ENCODE results near the gene CHCHD6.

CHCHD6 gene

DNA sequence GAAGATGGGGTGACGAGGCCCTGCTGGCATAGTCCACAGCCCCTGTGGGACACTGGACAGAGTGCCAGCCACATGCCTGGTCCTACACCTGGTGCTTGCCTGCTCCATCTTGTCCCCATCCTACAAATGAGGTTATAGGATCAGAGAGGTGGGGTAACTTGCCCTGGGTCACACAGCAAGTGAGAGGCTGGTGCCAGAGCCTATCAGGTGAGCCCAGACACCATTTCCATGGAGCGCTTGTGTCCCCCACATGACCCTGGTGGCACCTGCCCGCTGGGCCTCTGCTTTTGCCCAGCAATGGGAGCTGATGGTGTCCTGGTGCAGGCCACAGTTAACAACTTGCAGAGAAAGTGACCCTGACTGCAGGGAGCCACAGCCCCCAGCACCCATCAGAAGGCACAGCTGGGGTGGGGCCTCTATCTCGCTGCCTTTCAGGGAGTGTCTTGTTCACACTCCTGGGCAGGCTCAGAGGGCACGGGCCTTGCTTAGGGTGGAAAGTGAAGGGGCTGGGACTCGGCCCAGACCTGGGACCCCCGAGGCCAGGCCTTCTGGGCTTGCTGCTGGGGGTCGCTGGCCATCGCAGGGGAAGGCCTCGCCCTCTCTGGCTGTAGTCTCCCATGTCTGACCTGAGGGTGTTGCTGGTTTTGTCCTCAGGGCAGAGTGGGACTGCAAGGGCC lies 286.1 kb downstream of the CHCHD6 start:
- no peak for DNase-seq (ENCODE audit: low spot score)

DNA sequence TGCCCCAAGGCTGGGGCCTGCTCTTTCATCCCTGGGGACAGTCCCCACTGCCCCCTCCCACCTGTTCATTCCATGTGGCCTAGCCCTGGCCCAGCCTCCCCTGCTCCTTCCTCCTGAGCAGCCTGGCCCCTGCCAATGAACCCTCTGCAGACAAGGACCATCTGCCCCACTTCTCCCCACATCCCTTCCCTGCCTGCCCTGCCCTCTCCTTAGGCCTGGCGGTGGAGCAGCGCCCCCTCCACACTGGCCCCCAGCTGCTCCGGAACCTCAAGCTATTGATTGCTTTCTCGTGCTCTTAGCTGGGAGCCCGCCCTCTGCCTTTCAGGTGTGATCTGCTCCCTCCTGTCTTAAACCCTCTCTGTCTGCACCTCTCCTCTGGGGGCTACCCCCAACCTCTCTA lies 286.9 kb downstream of the CHCHD6 start:
- no peak for DNase-seq (ENCODE audit: low spot score)

DNA sequence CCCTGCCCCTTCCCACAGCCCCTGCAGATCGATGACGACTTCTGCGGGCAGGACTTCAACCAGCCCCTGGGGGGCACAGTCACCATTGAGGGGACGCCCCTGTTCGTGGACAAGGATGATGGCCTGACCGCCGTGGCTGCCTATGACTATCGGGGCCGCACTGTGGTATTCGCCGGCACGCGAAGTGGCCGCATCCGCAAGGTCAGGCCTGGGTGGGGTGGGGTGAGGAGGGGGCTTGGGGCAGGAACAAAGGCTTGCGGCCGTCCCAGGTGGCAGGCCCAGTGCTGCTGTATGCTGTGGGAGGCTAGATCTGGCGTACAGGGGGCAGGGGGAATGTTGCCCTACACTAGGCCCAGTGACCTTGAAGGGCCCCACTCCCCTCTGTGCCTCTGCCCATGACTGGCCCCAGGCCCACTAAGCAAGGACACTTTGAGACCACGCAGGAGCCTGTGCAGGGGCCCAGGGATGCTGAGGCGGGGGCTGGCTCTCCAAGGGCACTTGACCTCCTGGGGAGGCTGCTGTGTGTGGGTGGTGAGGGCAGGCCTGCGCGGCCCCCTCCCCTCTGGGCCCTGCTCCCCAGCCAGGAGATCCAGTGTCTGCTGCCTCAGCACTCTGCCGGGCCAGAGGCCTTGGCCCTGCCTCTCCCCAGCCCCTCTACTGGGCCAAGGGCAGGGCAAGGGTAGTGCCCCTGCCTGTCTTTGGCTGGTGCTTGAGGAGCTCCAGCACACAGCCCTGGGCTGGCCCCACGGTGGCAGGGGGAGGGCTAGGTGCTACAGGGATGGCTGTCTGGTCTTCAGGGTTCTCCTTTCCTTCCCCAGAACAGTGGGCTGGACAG lies 287.5 kb downstream of the CHCHD6 start:
- no peak for DNase-seq (ENCODE audit: low spot score)

DNA sequence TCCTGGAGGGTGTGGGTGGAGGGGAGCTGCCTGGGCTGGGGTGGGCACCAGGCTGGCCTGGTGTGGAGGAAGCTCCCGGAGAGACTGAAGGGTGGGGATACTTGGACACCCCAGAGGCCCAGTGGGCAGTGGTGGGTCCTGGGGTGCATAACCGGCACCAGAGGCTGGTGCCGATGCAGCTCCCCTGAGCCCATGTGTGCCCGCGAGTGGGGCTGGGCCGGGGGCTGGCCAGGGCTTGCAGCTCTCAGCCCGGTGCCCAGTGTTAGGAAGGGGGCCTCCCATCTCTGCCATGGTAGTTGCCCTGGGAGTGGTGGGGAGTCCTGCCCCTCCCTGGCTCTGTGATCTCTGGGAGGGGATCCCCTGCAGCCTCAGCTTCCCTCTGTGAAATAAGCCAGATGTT lies 288.2 kb downstream of the CHCHD6 start:
- DNase-seq (ENCODE audit: low spot score) = no peak

DNA sequence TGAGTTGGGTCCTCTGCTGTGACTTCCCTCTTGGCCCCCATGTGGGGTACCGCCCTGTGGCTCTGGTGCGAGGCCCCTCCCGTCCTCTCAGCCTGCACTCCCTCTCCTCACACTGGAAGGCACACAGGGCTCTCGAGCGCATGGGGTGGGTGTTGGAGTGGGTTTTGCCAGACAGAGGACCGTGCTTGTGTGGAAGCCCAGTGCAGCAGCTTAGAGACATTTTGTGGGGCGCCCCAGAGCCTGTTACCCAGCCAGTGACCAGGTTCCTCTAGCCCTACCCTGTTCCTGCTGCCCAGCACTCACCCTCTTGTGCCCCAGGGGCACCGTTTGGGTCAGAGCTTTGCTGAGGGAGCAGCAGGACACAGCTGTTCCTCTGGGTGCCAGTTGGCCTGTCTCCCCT lies 288.7 kb downstream of the CHCHD6 start:
- no peak for DNase-seq (ENCODE audit: low spot score)

DNA sequence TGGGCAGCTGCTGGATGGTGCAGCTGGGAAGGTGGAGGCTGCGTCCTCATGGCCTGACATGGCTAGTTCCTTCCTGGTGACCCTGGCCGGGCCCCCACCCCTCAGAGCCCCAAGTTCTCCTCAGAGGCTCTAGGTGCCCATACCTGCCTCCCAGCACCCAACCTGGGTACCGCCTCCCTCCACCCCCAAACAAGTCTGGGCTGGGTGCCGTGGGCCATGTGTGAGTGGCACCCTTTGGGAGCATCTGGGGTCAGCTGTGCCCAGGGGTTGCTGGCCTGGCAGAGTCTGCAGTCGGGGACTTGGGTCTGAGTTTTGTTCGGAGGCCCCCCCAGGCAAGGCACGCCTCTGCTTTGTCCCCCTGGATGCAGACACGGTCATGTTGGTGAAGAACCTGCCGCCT lies 289.4 kb downstream of the CHCHD6 start:
- no peak for DNase-seq (ENCODE audit: low spot score)

DNA sequence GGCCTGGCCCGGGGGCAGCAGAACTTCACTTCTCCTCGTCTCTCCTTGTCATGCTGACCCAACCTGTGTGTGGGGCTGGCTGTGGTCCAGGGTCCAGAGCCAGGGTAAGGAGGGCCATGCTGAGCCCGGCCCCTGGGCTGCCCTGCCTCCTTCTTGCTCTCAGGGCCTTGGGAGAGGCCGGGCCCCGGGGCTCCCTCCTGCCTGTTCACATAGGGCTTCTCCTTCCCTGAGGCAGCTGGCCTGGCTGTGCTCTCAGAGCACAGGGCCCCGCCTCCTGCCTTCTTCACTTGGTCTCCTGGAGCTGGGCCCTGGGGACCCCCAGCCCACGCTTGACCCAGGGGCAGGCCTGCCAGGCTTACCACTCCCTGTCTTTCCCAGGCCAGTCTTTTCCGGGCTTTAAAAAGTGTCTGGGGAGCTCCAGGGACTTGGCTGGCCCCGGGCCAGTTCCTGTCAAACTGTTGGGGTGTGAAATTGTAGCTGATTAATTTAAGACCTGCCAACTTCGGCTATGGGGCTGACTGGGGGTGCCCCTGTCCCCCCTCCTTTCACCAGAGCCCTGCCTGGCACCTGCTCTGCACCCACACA lies 290.7 kb downstream of the CHCHD6 start:
- DNase-seq (ENCODE audit: low spot score) = no peak

DNA sequence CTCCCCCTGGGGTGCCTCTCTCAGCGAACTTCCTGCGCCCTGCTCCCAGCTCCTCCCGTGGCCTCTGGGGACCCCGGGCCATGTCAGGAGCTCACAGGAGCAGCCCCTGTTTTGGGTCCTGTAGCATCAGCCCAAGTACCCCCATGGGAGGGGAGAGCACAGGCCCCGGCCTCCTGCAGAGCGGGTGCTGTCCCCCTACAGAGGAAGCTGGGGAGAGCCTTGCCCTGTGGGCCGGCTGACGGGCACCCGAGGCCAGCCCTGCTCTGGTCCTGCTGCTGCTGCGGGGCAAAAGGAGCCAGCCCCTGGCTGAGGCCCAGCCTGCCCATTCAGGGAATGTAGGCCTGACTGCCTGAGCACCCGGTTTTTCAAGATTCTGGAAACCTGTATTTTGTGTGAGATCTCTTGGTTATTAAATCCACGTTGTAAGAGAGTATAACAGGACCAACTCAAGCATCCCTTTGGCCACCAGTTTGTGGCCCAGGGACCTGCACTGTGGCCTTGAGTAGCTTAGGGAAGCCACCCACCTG lies 291.3 kb downstream of the CHCHD6 start:
- no peak for DNase-seq (ENCODE audit: low spot score)

DNA sequence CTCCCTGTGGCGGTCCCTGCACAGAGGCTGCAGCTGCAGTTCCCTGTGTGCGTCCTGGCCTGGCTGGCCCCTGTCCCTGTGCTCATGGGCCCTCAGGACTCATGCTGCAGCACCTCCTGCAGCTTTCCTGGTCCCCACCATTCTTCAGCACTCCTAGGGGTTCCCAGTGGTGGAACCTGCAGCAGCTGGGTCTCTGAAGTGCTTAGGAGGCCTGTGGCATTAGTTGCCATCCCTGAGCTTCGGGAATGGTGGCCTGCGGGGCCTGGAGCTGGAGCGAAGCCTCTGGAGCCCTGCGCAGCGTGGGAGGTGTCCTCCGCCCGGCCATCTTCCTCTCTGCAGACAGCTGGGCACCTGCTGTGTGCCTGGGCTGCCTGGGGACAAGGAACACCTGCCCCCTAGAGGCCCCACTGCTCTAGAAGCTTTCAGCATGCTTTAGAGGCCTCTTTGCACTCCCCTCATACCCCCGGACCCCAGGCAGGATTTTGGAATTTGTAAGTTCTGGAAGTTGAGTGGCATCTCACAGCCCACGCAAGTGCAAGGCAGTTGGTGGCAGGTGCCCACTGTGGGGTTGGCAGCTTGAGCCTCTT lies 292.0 kb downstream of the CHCHD6 start:
- DNase-seq (ENCODE audit: low spot score) = no peak

DNA sequence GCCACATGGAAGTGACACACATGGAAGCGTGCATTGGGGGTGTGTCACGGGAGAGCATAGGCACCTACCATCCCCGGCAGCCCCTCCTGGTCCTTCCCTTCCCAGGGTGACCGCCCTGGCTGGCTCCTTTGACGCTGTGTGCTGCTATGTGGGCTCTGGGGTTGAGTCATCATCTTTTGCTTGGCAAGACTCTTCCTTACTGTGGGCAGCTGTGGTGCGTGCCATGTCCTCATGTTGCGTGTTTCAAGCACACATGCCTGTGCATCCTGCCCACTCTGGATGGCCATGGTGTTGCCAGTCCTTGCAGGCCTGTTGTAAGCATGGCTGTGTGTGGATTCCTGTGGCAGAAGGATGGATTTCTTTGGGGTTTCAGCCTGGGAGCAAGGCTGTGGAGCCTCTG lies 292.9 kb downstream of the CHCHD6 start:
- no peak for DNase-seq (ENCODE audit: low spot score)

DNA sequence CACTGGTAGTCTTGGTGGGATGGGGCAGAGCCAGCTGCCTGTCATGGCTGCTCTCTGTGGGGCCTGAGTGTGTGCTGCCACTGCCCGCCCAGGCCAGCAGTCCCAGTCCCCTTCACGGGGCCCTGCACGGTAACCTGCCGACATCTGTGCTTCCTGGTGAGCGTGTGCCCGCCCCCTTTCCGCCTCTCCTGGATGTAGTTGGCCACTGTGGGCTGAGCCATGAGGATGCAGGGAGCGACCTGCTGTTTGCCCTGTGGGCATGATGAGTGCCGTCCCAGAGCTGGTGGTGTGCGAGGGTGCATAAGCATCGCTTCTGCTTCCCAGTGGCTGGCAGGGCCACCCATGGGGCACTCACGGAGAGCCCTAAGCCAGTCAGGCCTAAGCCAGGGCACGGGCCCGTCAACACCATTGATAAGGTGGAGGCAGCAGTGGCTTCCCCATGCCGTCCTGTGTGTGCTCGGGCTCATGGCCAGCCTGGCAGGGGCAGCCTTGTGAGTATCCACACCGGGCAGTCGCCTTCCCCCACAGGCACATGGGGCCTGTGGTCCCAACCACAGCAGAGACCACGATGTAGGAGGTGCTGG lies 293.5 kb downstream of the CHCHD6 start:
- DNase-seq (ENCODE audit: low spot score) = no peak

DNA sequence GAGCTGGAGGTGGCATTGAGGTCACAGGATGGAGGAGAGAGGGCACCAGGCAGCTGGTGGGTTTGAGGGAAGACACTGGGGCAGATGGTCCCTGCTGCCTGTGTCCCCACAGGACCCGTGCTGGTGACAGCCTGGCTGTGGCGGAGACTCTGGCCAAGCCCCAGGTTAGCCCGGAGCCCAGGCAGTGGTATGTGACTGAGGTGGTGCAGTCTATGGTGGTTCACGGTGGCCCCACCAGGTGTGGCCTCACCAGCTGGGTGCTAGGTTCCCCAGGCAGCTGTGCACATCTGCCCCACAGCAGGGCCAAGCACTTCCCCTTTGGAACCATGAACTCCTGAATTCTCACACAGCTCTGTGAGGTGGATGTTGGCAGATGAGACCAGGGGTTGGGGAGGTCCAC lies 294.3 kb downstream of the CHCHD6 start:
- no peak for DNase-seq (ENCODE audit: low spot score)

DNA sequence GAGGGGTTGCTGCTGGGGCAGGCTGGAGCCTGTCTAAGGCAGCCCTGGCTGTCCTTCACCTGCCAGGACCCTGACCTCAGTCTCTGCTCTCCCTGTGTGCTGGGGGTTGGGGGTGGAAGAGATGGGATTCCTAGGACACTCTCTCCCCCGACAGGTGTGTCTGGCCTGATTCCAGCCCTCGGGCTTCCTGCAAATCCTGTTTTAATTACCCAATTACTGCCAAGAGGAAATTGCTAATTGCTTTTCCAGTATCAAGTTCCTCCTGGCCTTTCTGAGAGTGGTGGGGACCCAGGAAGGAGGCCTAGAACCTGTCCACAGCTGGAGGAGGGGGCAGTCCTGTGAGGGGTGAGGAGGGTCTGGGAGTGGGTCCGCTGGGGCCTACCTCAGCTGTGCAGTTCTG lies 294.7 kb downstream of the CHCHD6 start:
- DNase-seq (ENCODE audit: low spot score) = no peak

DNA sequence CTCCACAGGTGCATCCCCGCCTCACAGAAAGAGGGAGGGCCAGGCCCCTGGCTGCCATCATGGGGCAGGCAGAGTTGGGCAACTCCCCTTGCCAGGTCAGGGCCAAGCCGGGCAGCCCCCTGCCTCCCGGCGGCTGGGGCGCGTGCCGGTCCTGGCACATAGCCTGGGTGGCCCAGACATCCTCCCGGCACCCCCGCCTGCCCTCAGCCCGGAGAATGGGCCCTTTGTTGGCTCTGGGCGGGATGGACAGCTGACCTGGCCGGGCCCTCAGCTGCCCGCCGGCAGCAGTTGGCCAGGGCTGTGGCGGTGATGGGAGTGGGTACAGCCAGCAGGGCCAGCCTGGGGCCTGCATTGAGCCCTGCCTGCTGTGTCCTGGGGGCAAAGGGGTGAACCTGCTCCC lies 295.3 kb downstream of the CHCHD6 start:
- no peak for DNase-seq (ENCODE audit: low spot score)

DNA sequence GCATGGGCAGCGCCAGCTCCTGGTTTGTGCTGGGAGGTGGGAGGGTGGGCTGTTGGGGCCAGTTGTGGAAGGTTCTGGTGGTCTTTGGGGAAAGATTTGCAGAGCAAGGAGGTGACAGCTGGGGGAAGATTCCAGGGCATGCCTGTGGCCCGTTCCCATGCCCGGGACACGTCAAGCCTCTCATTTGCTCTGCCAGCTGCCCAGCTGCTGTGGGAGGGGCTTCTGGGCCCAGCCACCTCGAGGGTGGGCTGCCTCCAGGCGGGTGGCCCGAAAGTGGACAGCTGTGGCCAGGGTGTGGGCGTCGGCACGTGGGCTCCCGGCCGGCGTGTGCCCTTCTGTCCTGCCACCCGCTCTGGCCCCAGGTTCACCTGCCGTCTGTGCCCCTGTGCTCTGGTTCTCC lies 296.1 kb downstream of the CHCHD6 start:
- DNase-seq (ENCODE audit: low spot score) = no peak

DNA sequence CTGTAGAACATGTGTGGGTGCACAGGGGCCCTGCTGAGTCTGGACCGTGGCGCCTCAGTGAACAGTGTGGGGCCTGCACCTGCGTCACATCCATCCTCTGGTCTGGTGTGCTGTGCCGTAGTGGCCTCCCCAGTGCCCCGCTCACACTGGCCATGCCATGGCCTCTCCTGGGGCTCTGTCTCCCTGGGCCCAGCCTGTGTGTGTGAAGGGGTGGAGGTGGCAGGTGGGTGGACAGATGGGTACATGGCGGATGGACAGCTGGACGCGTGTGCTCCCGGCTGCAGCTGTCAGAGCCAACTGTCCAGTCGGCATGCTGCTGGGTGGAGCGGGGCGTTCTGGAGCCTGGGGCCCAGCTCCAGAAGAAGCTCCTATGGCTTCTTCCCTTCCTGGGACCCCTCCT lies 296.7 kb downstream of the CHCHD6 start:
- no peak for DNase-seq (ENCODE audit: low spot score)

DNA sequence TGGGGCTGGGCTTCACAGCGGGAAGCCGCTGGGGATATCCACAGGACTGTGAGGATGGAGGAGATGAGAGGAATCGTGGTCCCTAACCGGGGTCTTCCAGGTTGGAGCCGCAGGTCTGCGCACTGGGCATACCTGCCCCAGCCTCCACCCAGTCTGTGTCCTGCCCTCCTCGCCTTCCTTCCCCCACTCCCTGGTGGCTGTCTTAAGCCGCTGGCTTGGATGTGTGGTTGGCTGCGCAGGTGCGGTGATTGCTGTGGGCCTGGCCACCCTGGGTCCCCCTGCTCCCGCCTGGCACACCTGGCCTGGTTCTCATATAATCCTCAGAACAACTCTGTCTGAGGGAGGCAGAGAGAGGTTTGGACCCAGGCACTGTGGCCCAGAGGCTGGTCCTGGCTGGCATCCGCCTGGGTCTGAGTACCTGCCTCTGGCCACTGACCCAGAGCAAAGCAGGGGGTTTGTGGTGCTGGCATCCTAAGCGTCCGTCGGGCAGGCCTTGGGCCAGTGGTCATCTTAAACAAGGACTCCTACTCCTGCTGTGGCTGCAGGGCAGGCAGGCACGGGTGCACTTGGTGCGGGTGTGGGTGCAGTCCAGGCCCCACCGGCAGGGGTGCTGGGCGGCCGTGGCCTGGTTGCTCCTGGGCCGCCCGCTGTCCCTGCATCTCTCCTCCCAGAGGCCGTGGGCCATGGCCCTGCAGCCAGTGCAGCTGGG lies 297.6 kb downstream of the CHCHD6 start:
- DNase-seq (ENCODE audit: low spot score) = no peak

DNA sequence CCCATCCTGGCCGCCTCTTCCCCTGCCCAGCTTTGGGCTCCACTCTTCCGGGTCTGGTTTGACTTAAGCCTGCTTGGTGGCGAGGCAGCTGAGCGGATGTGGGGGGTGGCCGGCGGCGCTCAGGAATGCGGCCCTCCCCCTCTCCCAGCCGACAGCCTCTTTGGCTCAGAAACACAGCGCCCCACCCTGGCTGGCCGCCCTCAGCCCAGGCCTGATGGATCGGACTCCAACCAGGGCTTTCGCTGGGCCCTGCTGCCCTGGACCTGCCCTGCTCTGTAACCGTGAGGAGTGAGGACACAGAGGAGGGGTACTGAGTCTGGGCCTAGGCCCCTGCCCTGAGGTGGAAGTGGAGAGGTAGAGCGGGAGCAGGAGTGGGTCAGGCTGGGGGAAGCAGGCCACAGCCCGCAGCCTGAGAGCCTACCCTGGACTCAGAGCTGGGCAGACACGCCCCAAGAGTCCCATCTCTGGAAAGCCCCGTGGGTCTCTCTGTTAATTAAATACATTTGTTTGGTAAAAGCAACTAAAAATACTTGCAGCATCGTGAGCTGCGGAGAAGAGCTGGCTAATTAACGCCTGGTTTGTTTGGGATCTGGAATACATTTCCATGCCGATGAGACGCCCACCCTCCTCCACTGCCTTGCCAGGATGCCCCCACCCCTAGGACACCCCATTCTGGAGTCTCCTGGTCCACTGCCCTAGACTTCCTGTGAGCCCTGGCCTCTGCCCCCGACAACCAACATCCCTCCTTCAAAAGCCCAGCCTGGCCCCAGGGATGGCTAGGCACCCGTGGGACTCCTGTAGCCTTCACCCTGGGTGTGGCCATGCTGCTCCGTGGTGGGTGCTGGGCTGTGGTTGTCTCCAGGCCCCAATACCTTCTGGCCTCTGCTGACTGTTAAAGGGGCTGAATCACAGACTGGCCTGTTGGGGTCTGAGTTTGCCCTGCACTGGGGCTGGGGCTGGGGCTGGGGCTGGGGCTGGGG lies 298.4 kb downstream of the CHCHD6 start:
- DNase-seq (ENCODE audit: low spot score) = no peak

DNA sequence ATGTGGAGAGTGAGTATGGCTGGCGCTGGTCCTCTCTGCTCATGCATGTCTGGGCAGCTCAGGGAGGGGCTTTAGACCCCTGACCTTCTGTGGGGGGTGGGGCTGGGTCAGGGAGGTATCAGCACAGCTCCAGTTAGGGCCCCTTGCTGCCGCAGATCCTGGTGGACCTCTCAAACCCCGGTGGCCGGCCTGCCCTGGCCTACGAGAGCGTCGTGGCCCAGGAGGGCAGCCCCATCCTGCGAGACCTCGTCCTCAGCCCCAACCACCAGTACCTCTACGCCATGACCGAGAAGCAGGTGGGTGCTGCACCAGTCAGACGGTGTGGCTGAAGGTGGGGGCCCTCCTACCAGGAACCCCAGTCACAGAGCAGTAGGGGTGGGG lies 299.1 kb downstream of the CHCHD6 start:
- no peak for DNase-seq (ENCODE audit: low spot score)
